Superior temporal gyrus (tissue), 1 donor: ENCODE data around the gene SYNE2.

ENCODE experiments used
- DNase-seq: peaks from one replicate; pipeline ENCODE4 v3.0.0-alpha.2; 2016; ENCODE audit errors: extremely low spot score

The SYNE2 gene

GRCh38 chr14:64069634-64070359, 217.0 kb downstream of the SYNE2 start:
- no peak for DNase-seq

DNA sequence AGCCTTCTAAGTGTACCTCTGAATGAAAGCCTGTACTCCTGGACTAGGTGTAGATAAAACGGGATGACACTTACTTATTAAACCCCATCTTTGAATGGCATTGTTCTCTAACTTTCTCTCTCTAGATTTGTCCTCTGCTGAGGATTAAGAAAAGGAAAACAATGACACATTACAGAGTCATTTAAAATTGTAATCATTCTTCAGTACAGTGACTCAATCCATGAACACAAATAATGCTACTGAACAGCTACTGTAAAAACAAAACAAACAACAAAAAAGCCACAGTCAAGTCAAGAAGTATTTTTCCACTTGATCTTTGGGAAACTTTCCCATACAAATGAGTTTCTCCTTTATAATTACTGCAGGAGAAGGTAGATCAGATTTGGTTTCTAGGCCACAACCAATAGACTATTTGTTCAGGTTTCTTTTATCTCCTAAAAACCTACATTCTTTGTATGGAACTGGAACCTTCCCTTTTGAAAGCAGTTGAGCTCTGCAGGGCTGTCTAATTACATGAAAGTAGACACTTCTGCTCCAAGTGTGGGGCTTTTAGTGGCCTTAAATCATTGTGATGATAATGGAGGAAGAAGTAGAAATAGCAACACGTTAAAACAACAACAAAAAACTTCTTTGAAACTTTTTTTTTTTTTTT, 222.3 kb downstream of the SYNE2 start:
- no peak for DNase-seq

GRCh38 chr14:64075613-64076005, 222.8 kb downstream of the SYNE2 start:
- DNase-seq: no peak

DNA sequence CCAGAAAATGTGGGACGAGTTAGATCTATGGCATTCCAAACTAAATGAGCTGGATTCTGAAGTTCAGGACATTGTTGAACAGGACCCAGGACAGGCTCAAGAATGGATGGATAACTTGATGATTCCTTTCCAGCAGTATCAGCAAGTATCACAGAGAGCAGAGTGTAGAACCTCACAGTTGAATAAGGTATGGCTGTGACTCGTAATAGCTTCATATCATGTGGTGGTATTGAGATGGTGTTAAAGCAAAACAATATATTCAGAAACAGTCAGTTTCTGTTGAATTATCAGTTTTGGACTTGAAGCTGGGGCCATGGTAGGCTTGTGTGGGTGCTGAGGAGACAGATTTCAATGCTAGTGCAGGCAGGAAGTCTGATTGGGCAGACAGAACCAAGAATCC, 227.6 kb downstream of the SYNE2 start:
- DNase-seq: no peak

GRCh38 chr14:64081174-64081746, 228.5 kb downstream of the SYNE2 start:
- DNase-seq: no peak

GRCh38 chr14:64082837-64083236, 230.0 kb downstream of the SYNE2 start:
- no peak for DNase-seq

DNA sequence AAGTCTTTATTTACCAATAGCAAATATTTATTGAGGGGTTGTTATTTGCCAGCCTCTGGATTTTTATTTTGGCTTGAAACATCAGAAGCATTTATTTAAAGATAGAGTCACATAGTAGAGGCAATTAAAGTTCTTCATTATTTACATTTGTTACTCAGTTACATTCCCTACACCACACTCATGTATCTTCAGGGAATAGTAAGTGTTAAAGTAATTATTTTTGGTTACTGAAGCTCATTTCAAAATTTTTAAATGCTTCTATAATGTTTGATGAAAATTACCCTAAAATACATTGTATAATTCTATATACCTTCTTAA, 235.8 kb downstream of the SYNE2 start:
- no peak for DNase-seq

DNA sequence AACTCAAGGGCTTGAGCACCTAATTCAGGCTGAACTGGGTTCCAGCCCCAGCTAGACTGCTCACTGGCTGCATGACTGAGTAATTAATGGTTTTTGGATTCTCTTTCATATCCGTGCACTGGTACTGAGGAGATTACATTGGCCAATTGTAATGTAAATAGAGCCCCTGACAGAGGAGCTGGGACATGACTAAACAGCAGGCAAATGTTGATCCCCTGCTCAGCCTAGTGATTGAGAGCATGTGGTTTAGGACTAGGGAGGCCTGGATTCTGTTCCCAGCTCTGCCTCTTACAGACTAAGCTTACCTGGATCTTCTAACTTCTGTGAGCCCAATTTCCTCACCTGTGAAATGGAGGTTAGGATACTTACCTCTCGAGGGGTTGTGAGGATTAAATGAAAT, 237.1 kb downstream of the SYNE2 start:
- DNase-seq: no peak

- DNase-seq: no peak
Observed at GRCh38 chr14:64091217-64091616, 238.4 kb downstream of the SYNE2 start.

DNA sequence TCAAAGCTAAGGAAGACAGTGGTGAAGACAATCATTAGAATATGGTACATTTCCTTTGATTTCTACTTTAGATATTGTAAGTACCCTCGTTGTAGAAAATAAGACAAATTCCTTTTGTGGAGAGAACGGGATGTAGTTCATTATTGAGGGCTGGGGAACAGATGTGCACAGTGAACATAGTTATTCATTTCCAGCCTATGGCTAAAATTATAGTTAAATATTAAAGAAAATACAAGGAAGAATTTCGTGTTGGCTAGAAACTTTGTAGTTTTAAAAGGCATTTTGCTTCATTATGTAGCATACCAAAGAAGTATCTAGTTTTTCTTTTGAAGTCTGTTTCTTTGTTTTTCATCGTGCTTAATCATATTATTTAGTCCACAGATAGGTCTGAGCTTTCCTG, 239.5 kb downstream of the SYNE2 start:
- DNase-seq: no peak

- no peak for DNase-seq
Observed at GRCh38 chr14:64092940-64093339, 240.1 kb downstream of the SYNE2 start.

DNA sequence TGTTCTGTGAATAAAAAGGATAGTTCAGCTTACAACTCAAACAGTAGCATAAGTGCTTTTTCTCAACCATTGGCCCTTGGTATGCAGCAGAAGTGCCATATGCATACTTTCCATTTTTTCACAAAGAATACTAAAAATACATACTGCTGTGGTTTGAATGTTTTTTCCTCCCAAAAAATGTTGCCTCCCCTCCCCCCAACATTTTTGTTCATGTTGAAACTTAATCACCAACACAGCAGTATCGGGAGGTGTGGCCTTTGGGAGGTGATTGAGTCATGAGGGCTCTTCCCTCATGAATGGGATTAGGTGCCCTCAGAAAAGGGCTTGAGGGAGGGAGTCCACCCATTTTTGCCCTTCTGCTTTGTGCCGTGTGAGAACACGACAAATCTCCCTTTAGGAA, 242.8 kb downstream of the SYNE2 start:
- DNase-seq: no peak

- no peak for DNase-seq
Observed at GRCh38 chr14:64098120-64098519, 245.3 kb downstream of the SYNE2 start.

DNA sequence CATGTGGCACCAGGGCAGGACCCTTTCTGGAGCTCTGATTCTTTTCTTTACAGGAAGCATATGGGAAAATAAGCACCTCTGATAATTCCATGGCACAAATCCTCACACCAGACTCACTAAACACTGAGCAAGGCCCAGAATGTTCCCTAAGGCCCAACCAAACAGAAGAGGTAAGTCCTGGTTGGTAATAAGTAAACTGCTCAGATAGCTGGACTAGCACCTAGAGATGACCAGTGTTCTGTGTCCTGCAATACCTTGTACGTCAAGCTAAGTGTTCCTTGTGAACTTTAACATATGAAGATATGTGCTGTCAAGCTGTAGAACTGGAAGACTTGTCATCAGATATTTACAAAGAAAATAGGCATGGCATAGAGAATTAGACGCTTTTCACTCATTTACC, 254.6 kb downstream of the SYNE2 start:
- no peak for DNase-seq

GRCh38 chr14:64109819-64110554, 257.2 kb downstream of the SYNE2 start:
- no peak for DNase-seq

- no peak for DNase-seq
Observed at GRCh38 chr14:64110802-64111201, 258.0 kb downstream of the SYNE2 start.

DNA sequence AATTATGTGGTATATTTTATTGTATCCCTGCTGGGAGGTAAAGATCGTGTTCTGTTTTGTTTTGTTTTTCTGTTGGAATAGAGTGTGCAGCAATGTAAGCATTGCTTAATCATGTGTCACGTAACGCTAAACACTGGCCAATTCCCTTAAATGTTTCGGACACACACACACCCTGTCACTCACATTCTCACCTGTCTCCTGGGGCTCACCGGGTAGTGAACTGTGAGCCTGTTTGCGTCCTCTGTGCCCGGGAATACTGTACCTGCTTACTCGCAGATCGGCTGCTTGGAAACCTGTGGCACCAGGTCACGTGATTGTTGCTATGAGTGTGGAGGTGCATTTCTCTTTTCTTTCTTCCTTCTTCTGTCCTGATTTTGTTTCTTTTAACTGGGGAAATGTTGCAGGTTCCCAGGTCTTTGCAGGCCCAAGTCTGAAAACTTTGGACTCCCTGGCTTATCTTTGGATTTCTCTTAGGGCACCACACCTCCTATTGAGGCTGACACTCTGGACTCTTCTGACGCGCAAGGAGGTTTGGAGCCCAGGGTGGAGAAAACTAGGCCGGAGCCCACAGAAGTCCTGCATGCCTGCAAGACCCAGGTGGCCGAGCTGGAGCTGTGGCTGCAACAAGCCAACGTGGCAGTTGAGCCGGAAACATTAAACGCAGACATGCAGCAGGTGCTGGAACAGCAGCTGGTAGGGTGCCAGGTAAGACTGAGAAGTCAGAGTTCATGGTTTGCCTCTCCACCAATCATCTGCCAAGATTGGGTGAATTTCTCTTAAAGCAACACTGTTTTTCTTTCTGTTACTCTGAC, 260.3 kb downstream of the SYNE2 start:
- no peak for DNase-seq

GRCh38 chr14:64114166-64114565, 261.4 kb downstream of the SYNE2 start:
- no peak for DNase-seq

GRCh38 chr14:64114796-64115195, 262.0 kb downstream of the SYNE2 start:
- no peak for DNase-seq

GRCh38 chr14:64115401-64115800, 262.6 kb downstream of the SYNE2 start:
- no peak for DNase-seq

DNA sequence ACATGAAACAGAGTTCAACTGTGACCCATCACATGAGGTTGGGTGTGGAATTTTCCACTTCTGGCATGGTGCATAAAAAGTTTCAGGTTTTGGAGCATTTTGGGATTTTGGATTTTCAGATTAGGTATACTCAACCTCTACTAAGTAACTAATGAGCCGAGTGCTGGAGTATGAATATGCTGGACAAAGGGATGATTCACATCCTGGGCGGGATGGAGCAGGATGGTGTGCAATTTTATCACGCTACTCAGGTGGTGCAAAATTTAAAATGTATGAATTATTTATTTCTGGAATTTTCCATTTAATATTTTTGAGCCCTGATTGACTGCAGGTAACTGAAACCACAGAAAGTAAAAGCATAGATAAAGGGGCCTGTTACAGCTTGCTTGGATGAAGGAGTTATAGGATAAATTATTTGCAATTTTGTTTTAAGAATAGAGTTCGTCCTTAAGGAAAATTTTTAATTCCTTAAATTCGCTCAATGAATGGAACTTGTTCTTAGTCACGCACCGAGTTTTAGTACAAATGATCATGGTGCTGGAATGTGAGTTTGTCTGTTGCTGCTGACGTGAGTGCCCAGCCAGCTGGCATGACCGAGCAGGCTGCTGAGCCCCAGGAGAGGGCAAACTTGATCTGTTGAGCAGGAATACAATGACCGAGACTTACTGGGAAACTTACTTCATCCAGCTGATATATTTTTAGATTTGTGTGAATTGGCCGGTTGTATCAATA, 265.0 kb downstream of the SYNE2 start:
- DNase-seq: no peak
